ENCODE results near the gene TOMM6.
"Not testable (repeated sequence)": the region's sequence is repeated elsewhere in the genome, so short reads cannot be mapped to it uniquely, and the experiment has no call there.

TOMM6 gene

GRCh38 chr6:41811095-41811494 lies 23.6 kb downstream of the TOMM6 start:
- Histone ChIP-seq H3K9me3 (ENCODE audit: control insufficient read depth, low read length) (no peaks in the 10 kb centered on the region), H3K4me3 (ENCODE audit: extremely low read depth, insufficient read depth, low read length, poor library complexity, severe bottlenecking) (no peak overlapping the region), H3K27ac (ENCODE audit: low read depth, low read length, severe bottlenecking) (no peak overlapping the region), H3K4me1 (ENCODE audit: control insufficient read depth, insufficient read depth, low read length, poor library complexity, severe bottlenecking) (no peaks in the 10 kb centered on the region), H3K36me3 (ENCODE audit: control insufficient read depth, insufficient read depth, low read length) (no peaks in the 10 kb centered on the region)
- WGBS, 2 experiments (ENCODE audit: insufficient coverage in 2 of 2) = 100% methylated on average over 1 of the region's 3 CpGs; no CpG with 5 or more reads in 1 of the 2 experiments

- H3K36me3 ChIP-seq (ENCODE audit: control insufficient read depth, insufficient read depth, low read length); H3K9me3 ChIP-seq (ENCODE audit: control insufficient read depth, low read length); H3K4me3 ChIP-seq (ENCODE audit: extremely low read depth, insufficient read depth, low read length, poor library complexity, severe bottlenecking); H3K4me1 ChIP-seq (ENCODE audit: control insufficient read depth, insufficient read depth, low read length, poor library complexity, severe bottlenecking); H3K27ac ChIP-seq (ENCODE audit: low read depth, low read length, severe bottlenecking): not testable (repeated sequence)
- 91 to 96% methylated on average over 7 to 13 of the region's 13 CpGs for WGBS, 2 experiments (ENCODE audit: insufficient coverage in 2 of 2)
Measured at GRCh38 chr6:41811946-41812345, 24.5 kb downstream of the TOMM6 start.

- no peaks in the 10 kb centered on the region for H3K9me3 ChIP-seq (ENCODE audit: control insufficient read depth, low read length)
- H3K27ac ChIP-seq (ENCODE audit: low read depth, low read length, severe bottlenecking) = no peak overlapping the region
- no peaks in the 10 kb centered on the region for H3K4me1 ChIP-seq (ENCODE audit: control insufficient read depth, insufficient read depth, low read length, poor library complexity, severe bottlenecking)
- no peak overlapping the region for H3K4me3 ChIP-seq (ENCODE audit: extremely low read depth, insufficient read depth, low read length, poor library complexity, severe bottlenecking)
- 81 to 83% methylated on average over 2 of the region's 2 CpGs for WGBS, 2 experiments (ENCODE audit: insufficient coverage in 2 of 2)
- no peaks in the 10 kb centered on the region for H3K36me3 ChIP-seq (ENCODE audit: control insufficient read depth, insufficient read depth, low read length)
Measured at GRCh38 chr6:41813469-41813868, 26.0 kb downstream of the TOMM6 start.

DNA sequence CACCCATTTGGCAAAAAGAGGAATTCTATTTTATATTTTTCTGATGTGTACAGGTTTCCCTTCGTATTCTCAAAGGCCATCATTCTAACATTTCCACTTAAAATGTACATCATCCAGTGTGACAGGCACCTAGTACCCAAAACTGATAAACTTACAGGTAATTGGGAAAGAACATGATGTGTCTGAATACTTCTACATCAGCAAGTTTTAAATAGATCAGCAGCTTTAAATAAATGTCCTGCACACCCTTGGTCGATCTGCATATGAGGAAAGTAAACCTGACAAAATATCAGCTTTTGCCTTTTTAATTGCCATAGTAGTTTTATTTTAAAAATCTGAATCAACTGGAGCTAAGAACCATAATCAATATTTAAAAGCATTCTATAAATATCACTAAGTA lies 26.5 kb downstream of the TOMM6 start:
- no peak overlapping the region for H3K27ac ChIP-seq (ENCODE audit: low read depth, low read length, severe bottlenecking)
- H3K9me3 ChIP-seq (ENCODE audit: control insufficient read depth, low read length) = no peaks in the 10 kb centered on the region
- H3K4me1 ChIP-seq (ENCODE audit: control insufficient read depth, insufficient read depth, low read length, poor library complexity, severe bottlenecking) = no peaks in the 10 kb centered on the region
- H3K4me3 ChIP-seq (ENCODE audit: extremely low read depth, insufficient read depth, low read length, poor library complexity, severe bottlenecking) = no peak overlapping the region
- 83% methylated on average over 1 of the region's 2 CpGs; no CpG with 5 or more reads in 1 of the 2 experiments for WGBS, 2 experiments (ENCODE audit: insufficient coverage in 2 of 2)
- no peaks in the 10 kb centered on the region for H3K36me3 ChIP-seq (ENCODE audit: control insufficient read depth, insufficient read depth, low read length)

GRCh38 chr6:41814629-41815028 lies 27.1 kb downstream of the TOMM6 start:
- H3K9me3 ChIP-seq (ENCODE audit: control insufficient read depth, low read length) = no peaks in the 10 kb centered on the region
- H3K4me1 ChIP-seq (ENCODE audit: control insufficient read depth, insufficient read depth, low read length, poor library complexity, severe bottlenecking) = no peaks in the 10 kb centered on the region
- H3K36me3 ChIP-seq (ENCODE audit: control insufficient read depth, insufficient read depth, low read length) = no peaks in the 10 kb centered on the region
- H3K27ac ChIP-seq (ENCODE audit: low read depth, low read length, severe bottlenecking) = no peak overlapping the region
- no peak overlapping the region for H3K4me3 ChIP-seq (ENCODE audit: extremely low read depth, insufficient read depth, low read length, poor library complexity, severe bottlenecking)
- 96% methylated on average over 3 to 4 of the region's 4 CpGs for WGBS, 2 experiments (ENCODE audit: insufficient coverage in 2 of 2)

DNA sequence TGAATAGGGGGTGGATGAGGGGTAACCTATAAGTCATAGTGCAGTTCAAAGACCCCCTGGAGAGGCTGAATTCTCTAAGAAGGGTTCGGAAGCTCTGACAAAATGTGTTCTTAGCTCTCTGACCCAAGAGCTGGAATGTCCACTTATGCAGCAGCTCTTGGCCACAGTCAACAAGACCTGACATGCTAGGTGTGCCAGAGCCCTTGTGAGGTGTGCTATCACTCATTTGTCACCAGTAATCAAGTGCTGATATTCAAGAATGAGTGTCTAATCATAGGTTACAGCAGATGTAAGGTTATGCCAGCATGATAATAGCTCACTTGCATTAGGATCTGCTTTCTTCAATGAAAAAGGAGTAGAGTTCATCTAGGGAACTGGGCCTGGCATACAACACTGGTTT lies 28.1 kb downstream of the TOMM6 start:
- Histone ChIP-seq H3K27ac (ENCODE audit: low read depth, low read length, severe bottlenecking) (no peak overlapping the region), H3K9me3 (ENCODE audit: control insufficient read depth, low read length) (no peaks in the 10 kb centered on the region), H3K36me3 (ENCODE audit: control insufficient read depth, insufficient read depth, low read length) (no peaks in the 10 kb centered on the region), H3K4me3 (ENCODE audit: extremely low read depth, insufficient read depth, low read length, poor library complexity, severe bottlenecking) (no peak overlapping the region), H3K4me1 (ENCODE audit: control insufficient read depth, insufficient read depth, low read length, poor library complexity, severe bottlenecking) (no peaks in the 10 kb centered on the region)
- 82 to 100% methylated on average over 1 of the region's 1 CpG for WGBS, 2 experiments (ENCODE audit: insufficient coverage in 2 of 2)

DNA sequence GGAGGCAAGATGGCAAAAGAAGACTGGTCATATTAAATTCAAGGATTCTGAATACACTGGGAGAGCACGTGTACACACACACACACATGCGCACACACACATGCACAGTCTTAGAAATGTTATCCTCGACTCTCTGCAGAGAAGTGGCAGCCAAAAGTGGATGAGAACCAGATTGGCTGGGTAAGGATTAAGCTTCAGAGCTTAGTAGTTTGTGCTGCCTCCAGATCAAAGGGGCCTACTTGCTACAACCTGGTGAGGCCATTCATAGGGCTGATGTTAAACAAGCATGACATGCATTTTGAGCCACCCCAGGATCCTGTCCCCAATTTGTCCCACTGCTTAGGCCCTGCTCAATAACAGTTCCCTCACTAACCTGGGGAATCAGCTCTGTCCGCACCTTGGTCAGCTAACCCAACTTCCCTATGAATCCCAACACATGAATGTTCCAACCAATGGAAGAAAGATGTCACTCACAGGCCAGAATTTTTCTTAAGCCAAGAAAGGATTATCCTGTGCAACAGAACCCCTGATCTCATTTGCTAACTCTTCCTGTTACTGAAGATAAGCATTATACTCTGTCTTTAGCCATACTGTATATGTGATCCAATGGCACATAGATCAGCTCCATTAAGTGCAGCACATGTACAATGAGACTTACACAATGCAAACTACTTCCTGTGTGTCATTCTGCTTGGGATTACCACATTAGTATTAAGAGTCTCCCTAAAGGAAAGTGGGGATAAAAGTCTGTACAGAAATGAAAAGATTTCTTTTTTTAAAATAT lies 31.0 kb downstream of the TOMM6 start:
- Histone ChIP-seq H3K27ac (ENCODE audit: low read depth, low read length, severe bottlenecking) (no peak overlapping the region), H3K9me3 (ENCODE audit: control insufficient read depth, low read length) (no peaks in the 10 kb centered on the region), H3K36me3 (ENCODE audit: control insufficient read depth, insufficient read depth, low read length) (no peaks in the 10 kb centered on the region), H3K4me3 (ENCODE audit: extremely low read depth, insufficient read depth, low read length, poor library complexity, severe bottlenecking) (no peak overlapping the region), H3K4me1 (ENCODE audit: control insufficient read depth, insufficient read depth, low read length, poor library complexity, severe bottlenecking) (peaks cover 6% of the 10 kb centered on the region)
- 93 to 100% methylated on average over 1 to 3 of the region's 4 CpGs for whole genome bisulfite sequencing, 2 experiments (ENCODE audit: insufficient coverage in 2 of 2)

GRCh38 chr6:41821266-41821665 lies 33.8 kb downstream of the TOMM6 start:
- Histone ChIP-seq H3K9me3 (ENCODE audit: control insufficient read depth, low read length) (no peaks in the 10 kb centered on the region), H3K36me3 (ENCODE audit: control insufficient read depth, insufficient read depth, low read length) (no peaks in the 10 kb centered on the region), H3K27ac (ENCODE audit: low read depth, low read length, severe bottlenecking) (no peak overlapping the region), H3K4me3 (ENCODE audit: extremely low read depth, insufficient read depth, low read length, poor library complexity, severe bottlenecking) (no peak overlapping the region), H3K4me1 (ENCODE audit: control insufficient read depth, insufficient read depth, low read length, poor library complexity, severe bottlenecking) (peaks cover 18% of the 10 kb centered on the region)
- 80 to 93% methylated on average over 1 to 3 of the region's 4 CpGs for WGBS, 2 experiments (ENCODE audit: insufficient coverage in 2 of 2)

DNA sequence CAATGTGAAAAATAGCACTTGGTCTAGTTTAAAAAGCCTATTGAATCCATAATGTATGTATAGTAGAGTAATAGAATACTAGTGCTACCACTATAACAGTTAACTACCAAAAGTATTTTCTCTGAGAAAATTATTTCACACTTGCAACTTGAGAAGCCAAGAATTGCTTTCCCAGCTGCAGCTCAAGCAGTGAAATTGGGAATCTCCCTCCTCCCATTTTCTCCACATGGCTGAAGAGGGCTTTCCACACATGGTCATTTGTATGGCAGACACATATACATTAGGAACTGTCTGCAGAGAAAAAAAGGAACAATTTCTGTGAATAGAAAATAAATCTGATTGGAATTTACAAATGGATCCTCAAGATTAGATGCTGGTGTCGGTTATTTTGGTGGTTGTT lies 34.5 kb downstream of the TOMM6 start:
- H3K27ac ChIP-seq (ENCODE audit: low read depth, low read length, severe bottlenecking) = no peak overlapping the region
- no peaks in the 10 kb centered on the region for H3K36me3 ChIP-seq (ENCODE audit: control insufficient read depth, insufficient read depth, low read length)
- WGBS, 2 experiments (ENCODE audit: insufficient coverage in 2 of 2) = 100% methylated on average over 1 of the region's 1 CpG
- H3K4me3 ChIP-seq (ENCODE audit: extremely low read depth, insufficient read depth, low read length, poor library complexity, severe bottlenecking) = no peak overlapping the region
- H3K9me3 ChIP-seq (ENCODE audit: control insufficient read depth, low read length) = no peaks in the 10 kb centered on the region
- peaks cover 18% of the 10 kb centered on the region for H3K4me1 ChIP-seq (ENCODE audit: control insufficient read depth, insufficient read depth, low read length, poor library complexity, severe bottlenecking)

DNA sequence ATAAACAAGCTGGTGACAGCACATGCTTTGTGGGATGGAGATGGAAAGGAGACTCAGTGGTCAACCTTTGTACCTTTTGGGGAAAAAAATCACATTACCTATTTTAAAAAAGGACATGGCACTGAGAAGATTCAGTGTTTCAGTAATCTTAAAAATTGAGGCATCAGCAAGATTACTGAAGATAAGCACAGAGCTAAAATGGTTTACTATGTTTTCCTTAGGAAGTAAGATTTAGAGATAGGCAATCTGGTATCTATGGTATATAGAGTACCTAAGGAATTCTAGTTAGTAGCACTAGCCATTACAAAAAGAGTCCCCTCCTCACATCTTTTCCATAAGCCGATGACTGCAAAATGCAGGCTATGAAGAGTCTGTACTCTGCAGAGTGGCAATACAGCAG lies 35.7 kb downstream of the TOMM6 start:
- Histone ChIP-seq H3K27ac (ENCODE audit: low read depth, low read length, severe bottlenecking) (no peak overlapping the region), H3K4me1 (ENCODE audit: control insufficient read depth, insufficient read depth, low read length, poor library complexity, severe bottlenecking) (peaks cover 18% of the 10 kb centered on the region), H3K36me3 (ENCODE audit: control insufficient read depth, insufficient read depth, low read length) (no peaks in the 10 kb centered on the region), H3K4me3 (ENCODE audit: extremely low read depth, insufficient read depth, low read length, poor library complexity, severe bottlenecking) (no peak overlapping the region), H3K9me3 (ENCODE audit: control insufficient read depth, low read length) (no peaks in the 10 kb centered on the region)
- 100% methylated on average over 1 of the region's 1 CpG for WGBS, 2 experiments (ENCODE audit: insufficient coverage in 2 of 2)
